Sigmoid colon (tissue), 7 donors: ENCODE measurements around the gene IFI35. TPM values are rescaled to one million over a fixed set of nuclear protein-coding genes. Genes with fewer than 3 reads are reported as not detected.

Source experiments
- DNase-seq: peaks from one replicate; pipeline ENCODE4 v3.0.0-alpha.2; 2019
- H3K27ac ChIP-seq, 4 donors: fragments of 200-600 bp; sonication (generic); one replicate each; pipeline ENCODE4 v1.5.1; 2016 to 2019; ENCODE audit warnings: mild to moderate bottlenecking in 1 of 4
- H3K27me3 ChIP-seq, 3 donors: fragments of 200-600 bp; sonication (generic); one replicate each; pipeline ENCODE4 v1.5.1; 2019; ENCODE audit warnings: mild to moderate bottlenecking in 1 of 3
- H3K36me3 ChIP-seq, 4 donors: fragments of 200-600 bp; sonication (generic); one replicate each; pipeline ENCODE4 v1.5.1; 2016 to 2019
- H3K4me1 ChIP-seq, 4 donors: fragments of 200-600 bp; sonication (generic); one replicate each; pipeline ENCODE4 v1.5.1; 2017 to 2019
- H3K4me3 ChIP-seq, 4 donors: fragments of 200-600 bp; sonication (generic); one replicate each; pipeline ENCODE4 v1.5.1; 2017 to 2019; ENCODE audit warnings: mild to moderate bottlenecking in 2 of 4, moderate library complexity in 1 of 4
- H3K9me3 ChIP-seq, 4 donors: fragments of 200-600 bp in 3 of 4; sonication (generic) in 3 of 4; one replicate each; pipeline versions ENCODE4 v1.5.1 to v1.6.1; 2013 to 2019
- CTCF ChIP-seq, 4 experiments: fragments of 450-650 bp in 3 of 4; fragments of 200-600 bp in 1 of 4; IDR thresholded peaks; one replicate each; pipeline ENCODE4 v1.5.1; 2016 to 2019; ENCODE audit warnings: antibody characterized with exemption in 4 of 4, mild to moderate bottlenecking in 3 of 4, moderate library complexity in 2 of 4
- EP300 ChIP-seq, 4 donors: sonication (generic); formaldehyde crosslinking; IDR thresholded peaks; one replicate each; pipeline ENCODE4 v1.6.1; 2017; ENCODE audit warnings: antibody characterized with exemption in 4 of 4
- POLR2A ChIP-seq, 2 donors: fragments of 450-650 bp; IDR thresholded peaks; one replicate each; pipeline ENCODE4 v1.6.1; 2016; ENCODE audit warnings: antibody characterized with exemption in 2 of 2, mild to moderate bottlenecking in 2 of 2, moderate library complexity in 2 of 2
- POLR2AphosphoS5 ChIP-seq, 4 donors: sonication (generic); formaldehyde crosslinking; IDR thresholded peaks; one replicate each; pipeline ENCODE4 v1.6.1; 2017; ENCODE audit warnings: antibody characterized with exemption in 4 of 4
- WGBS, 2 donors: extraction: QIAGEN DNeasy Blood & Tissue Kit; methylation state at CpG; one replicate each; pipeline ENCODE4 v1.1.7; 2013; 5-methylcytosine and 5-hydroxymethylcytosine counted together
- intact Hi-C: fragments of 100-400 bp; cut with DNase I; formaldehyde crosslinking; loops from one replicate; pipeline ENCODE4 v1.15.1; 2023
- polyA plus RNA-seq, 3 donors: library from polyadenylated mRNA; stranded (reverse); fragments of 200-250 nt; gene quantifications; one replicate each; pipeline ENCODE4 v1.2.3, GENCODE V29; 2013
- total RNA-seq, 4 donors: library from RNA; depleted of rRNA; stranded (reverse); fragments of >200 nt; gene quantifications; one replicate each; pipeline ENCODE4 v1.1.0, GENCODE V29; 2016
- donor health status: healthy with polysubstance abuse.
- donor health status: Bipolar disorder and iron deficiency.
- donor health status: healthy.

The IFI35 gene
- total and polyA plus RNA-seq, 7 donors = 22.4 to 77.9 (median 48.6) TPM

GRCh38 chr17:43039646-43040045 lies 33.1 kb downstream of the IFI35 start:
- no peak for TF ChIP-seq EP300 (IDR thresholded peaks at IDR 0.05)
- no peak for TF ChIP-seq POLR2AphosphoS5 (IDR thresholded peaks at IDR 0.05)
- TF ChIP-seq CTCF (IDR thresholded peaks at IDR 0.05) = no peak
- no peak for TF ChIP-seq POLR2A (IDR thresholded peaks at IDR 0.05)
- intact Hi-C loops = no loop called here
- peaks cover 0 to 11% (median 0%) of the 10 kb centered on the region in 4 donors for H3K36me3 ChIP-seq
- 90 to 95% methylated on average over 2 of the region's 2 CpGs for WGBS, 2 donors
- H3K27me3 ChIP-seq = no peaks in the 10 kb centered on the region
- no peak for DNase-seq
- no peaks in the 10 kb centered on the region for H3K4me1 ChIP-seq
- no peak overlapping the region for H3K27ac ChIP-seq
- no peaks in the 10 kb centered on the region for H3K9me3 ChIP-seq
- no peak overlapping the region for H3K4me3 ChIP-seq

- Histone ChIP-seq H3K4me1 (no peaks in the 10 kb centered on the region), H3K27me3 (no peaks in the 10 kb centered on the region), H3K4me3 (no peak overlapping the region), H3K9me3 (no peaks in the 10 kb centered on the region), H3K36me3 (peaks cover 0 to 11% (median 0%) of the 10 kb centered on the region in 4 donors), H3K27ac (no peak overlapping the region)
- no peak for DNase-seq
- TF ChIP-seq CTCF (IDR thresholded peaks at IDR 0.05) (no peak), POLR2AphosphoS5 (IDR thresholded peaks at IDR 0.05) (no peak), POLR2A (IDR thresholded peaks at IDR 0.05) (no peak), EP300 (IDR thresholded peaks at IDR 0.05) (no peak)
- intact Hi-C loops = no loop called here
- 79 to 91% methylated on average over 2 of the region's 2 CpGs for WGBS, 2 donors
Observed at GRCh38 chr17:43040655-43041054, 34.1 kb downstream of the IFI35 start.

GRCh38 chr17:43042025-43042628 lies 35.5 kb downstream of the IFI35 start:
- Histone ChIP-seq H3K27ac (no peak overlapping the region), H3K9me3 (no peaks in the 10 kb centered on the region), H3K4me1 (no peaks in the 10 kb centered on the region), H3K36me3 (peaks cover 0 to 11% (median 0%) of the 10 kb centered on the region in 4 donors), H3K4me3 (no peak overlapping the region), H3K27me3 (no peaks in the 10 kb centered on the region)
- no peak for DNase-seq
- whole genome bisulfite sequencing, 2 donors = 88 to 90% methylated on average over 5 of the region's 5 CpGs
- intact Hi-C loops = no loop called here
- TF ChIP-seq POLR2AphosphoS5 (IDR thresholded peaks at IDR 0.05) = no peak
- no peak for TF ChIP-seq EP300 (IDR thresholded peaks at IDR 0.05)
- no peak for TF ChIP-seq POLR2A (IDR thresholded peaks at IDR 0.05)
- no peak for TF ChIP-seq CTCF (IDR thresholded peaks at IDR 0.05)

GRCh38 chr17:43043307-43043706 lies 36.7 kb downstream of the IFI35 start:
- TF ChIP-seq POLR2AphosphoS5 (IDR thresholded peaks at IDR 0.05) = no peak
- no peak for TF ChIP-seq CTCF (IDR thresholded peaks at IDR 0.05)
- no peak for TF ChIP-seq POLR2A (IDR thresholded peaks at IDR 0.05)
- TF ChIP-seq EP300 (IDR thresholded peaks at IDR 0.05) = no peak
- DNase-seq = no peak
- Histone ChIP-seq H3K4me3 (no peak overlapping the region), H3K36me3 (peaks cover 0 to 11% (median 0%) of the 10 kb centered on the region in 4 donors), H3K27ac (no peak overlapping the region), H3K9me3 (no peaks in the 10 kb centered on the region), H3K4me1 (no peaks in the 10 kb centered on the region), H3K27me3 (no peaks in the 10 kb centered on the region)
- intact Hi-C loops = no loop called here

- TF ChIP-seq CTCF (IDR thresholded peaks at IDR 0.05) (no peak), EP300 (IDR thresholded peaks at IDR 0.05) (no peak), POLR2A (IDR thresholded peaks at IDR 0.05) (no peak), POLR2AphosphoS5 (IDR thresholded peaks at IDR 0.05) (no peak)
- DNase-seq = no peak
- no peaks in the 10 kb centered on the region for H3K9me3 ChIP-seq
- intact Hi-C loops = no loop called here
- no peaks in the 10 kb centered on the region for H3K4me1 ChIP-seq
- 64 to 87% methylated on average over 4 of the region's 4 CpGs for WGBS, 2 donors
- H3K27ac ChIP-seq = no peak overlapping the region
- H3K4me3 ChIP-seq = no peak overlapping the region
- peaks cover 0 to 11% (median 0%) of the 10 kb centered on the region in 4 donors for H3K36me3 ChIP-seq
- no peaks in the 10 kb centered on the region for H3K27me3 ChIP-seq
Observed at GRCh38 chr17:43044024-43044423, 37.4 kb downstream of the IFI35 start.
